CMK (cell line): ENCODE measurements around the gene ABCA3.
"Not testable (repeated sequence)": the region's sequence is repeated elsewhere in the genome, so short reads cannot be mapped to it uniquely, and the experiment has no call there.

Experiments
- DNase-seq: peaks from one replicate; pipeline ENCODE4 v3.0.0-alpha.2; 2010; ENCODE audit warnings: low read depth

ABCA3 gene

DNA sequence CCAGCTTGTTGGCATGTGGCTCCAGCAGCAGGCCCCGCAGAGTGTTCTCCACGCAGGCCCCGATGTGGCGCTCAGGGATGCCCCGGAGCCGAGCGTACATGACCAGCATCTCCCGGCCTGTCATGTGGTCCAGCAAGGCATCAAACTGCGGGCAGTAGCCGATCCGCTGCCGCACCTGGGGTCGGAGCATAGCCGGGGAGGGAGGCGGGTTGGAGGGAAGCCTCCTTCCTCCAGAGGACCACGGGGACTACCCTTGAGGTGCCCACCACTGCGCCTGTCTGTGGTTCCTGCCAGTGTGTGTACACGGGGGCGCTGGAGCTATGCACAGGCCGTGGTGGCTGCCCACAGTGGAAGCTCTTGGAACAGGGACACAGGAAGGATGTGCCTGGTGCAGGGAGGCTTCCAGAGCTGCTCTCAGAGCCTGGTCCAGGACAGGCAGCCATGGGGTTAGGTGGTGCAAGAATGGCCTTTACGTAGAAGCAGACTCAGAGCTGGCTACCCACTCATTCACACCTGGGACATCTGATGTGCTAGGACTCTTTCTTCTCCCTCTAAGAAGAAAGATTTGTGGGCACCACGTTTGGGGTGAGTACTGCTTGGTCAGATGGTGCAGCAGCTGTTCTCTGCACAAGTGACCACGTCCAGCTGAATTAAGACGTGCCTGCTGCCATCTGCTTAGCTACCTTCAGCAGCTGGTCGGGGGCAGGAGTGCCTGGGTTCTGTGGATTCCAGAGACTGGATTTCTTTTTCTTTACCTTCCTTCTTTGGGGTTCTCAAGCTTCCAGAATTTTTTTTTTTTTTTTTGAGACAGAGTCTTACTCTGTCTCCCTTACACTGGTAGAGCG, 61.4 kb downstream of the ABCA3 start:
- DNase-seq = no peak

DNA sequence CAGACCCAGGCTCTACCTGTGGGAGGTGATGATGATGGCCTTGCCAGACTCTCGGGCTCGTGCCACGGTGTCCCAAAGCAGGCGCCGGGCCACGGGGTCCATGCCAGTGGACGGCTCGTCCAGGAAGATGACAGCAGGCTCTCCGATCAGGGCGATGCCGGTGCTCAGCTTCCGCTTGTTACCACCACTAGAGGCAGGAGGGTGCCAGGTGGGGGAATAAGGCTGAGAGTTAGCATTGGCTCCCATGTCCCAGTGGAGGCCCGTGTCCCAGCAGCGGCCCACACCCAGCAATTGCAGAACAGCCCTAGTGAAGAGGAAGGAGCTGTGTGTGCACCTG, 62.3 kb downstream of the ABCA3 start:
- no peak for DNase-seq

DNA sequence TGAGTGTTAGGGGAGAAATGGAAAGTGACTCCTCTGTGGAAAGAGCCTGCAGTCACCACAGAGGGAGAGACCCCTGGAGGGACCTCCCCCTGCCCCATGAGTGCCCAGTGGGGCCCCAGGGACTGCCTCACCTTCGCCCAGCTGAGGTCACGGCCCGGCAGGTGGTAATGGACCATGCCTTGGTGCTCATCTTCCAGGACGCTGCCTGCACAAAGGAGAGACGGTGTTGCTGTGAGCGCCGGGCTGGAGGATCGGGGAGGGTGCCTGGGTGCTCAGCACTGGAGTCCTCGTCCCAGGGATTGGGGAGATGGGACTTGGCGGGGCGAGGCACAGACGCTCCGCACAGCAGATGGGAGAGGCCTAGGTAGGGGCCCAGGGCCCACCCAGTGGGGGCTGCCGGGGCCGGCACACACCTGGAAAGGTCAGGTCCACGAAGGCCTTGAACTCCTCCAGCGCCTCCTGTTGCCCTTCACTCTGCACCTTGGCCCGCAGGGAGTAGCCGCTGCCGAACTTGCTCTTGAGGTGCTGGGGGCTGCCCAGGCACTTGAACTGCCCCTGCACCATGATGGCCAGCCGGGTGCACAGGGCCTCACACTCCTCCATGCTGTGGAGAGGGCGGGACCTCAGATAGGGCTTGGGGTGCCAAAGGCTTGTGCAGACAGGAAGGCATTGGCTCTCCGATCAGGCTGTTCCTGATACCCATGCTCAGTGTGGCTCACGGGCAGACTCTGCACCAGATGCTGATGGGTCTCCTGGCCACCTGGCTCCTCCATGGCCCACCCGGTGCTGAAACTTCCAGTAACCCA, 62.9 kb downstream of the ABCA3 start:
- DNase-seq = no peak

DNA sequence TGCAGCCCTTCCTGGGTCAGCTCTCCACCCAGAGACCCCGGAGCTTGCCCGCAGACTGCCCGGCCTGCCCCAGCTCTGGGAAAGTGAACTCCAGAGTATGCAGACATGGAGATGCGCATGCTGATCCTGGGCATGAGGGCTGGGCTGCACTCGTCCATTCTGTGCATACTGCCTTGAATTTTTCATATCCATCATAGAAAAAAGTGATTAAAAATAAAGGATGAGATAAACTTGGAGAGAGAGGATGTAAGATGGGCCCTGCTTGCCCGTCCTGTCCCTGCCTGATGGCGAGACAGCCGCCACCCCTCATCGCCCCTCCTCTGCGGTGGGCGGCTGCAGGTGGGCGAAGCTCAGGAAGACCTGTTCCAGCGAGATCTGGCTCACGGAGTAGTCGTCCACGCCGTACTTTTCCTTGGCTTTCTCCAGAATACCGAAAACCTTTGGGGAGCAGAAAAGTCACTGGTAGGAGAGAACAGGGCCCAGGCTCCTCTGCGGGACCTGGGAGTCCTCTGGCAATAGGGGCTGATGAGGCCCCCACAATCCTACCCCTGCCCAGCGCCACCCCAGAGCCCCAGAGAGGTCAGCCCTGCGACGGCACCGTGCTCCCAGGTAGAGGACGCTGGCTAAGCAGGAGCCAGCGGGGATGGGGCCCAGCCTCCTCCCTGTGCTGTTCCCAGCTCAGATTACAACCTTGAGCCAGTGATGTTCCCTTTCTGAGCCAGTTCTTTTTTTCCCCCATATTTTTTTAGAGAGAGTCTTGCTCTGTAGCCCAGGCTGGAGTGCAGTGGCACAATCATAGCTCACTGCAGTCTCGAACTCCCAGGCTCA, 63.9 kb downstream of the ABCA3 start:
- no peak for DNase-seq

DNA sequence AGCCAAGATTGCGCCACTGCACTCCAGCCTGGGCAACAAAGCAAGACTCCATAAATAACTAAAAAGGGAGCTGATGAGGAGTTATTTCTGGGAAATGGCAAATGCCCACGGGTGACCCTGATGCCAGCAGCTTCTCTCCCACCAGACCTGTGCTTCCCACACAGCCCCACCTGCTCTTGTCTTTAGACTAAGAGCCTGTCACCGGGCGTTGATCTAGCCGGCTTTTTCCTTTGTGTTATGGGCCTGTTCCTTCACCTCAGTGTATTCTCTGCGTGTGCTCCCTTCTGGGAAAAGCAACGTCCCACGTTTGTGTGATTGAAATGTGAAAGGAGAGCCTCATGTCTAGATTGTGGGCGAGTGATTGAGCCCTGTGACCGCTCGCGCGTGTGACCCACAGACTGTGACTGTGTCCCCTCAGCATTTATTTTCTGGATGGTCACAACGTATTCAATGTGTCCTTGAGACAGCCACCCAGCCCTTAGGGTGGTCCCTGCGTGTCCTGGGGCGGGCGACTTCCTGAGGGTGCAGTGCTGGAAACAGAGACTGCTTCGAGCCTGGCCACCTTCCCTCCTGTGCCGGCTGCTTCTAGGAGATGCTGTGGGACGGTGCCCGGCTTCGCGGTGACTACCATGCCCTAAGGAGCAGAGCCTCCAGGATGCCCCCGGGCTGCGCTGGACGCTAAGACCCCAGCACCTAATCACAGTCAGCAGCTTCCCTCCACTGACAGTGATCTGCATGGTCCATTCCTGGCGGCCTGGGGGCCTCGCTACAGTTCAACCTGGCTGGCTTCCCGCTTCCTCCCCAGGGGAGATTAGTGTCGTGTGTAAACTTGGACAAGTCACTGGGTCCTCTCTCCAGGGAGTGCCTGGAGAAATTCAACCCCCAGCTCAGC, 64.8 kb downstream of the ABCA3 start:
- no peak for DNase-seq

DNA sequence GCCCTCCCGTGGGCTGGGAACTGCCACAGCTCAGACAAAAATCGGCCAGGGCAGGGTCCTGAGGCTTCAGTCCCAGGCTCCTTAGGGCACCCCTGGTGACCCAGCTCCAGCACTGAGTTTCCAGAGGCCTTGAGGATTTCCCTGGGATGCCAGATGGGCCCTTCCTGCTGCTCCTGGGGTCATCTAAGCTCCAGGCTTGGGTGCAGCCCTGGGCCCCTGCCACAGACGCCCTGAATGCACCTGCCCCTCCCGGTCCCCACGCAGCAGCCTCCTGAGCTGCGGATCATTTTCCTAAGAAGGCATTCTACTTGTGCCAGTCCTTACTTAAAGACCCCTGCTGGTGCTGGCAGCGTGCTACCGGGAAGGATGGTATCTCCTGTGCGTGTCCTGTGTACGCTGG, 66.6 kb downstream of the ABCA3 start:
- no peak for DNase-seq

DNA sequence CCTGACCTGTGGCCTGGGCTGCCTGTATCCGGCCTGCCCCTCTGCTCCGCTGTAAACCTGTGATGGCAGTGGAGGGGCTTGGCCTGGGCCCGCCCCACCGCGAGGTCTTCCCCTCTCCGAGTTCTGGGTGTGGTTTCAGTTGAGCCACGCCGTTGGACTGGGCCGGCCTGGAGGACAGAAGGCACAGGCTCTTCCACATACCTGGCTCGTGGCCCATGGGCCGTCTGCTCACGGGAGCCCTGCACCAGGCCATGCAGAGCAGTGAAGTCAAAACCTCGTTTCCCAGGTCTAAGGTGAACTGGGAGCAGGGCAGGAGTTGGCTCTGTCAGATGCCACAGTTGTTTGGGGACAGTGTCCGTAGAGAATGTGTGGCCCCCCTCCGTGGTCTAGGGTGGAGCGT, 67.0 kb downstream of the ABCA3 start:
- no peak for DNase-seq

DNA sequence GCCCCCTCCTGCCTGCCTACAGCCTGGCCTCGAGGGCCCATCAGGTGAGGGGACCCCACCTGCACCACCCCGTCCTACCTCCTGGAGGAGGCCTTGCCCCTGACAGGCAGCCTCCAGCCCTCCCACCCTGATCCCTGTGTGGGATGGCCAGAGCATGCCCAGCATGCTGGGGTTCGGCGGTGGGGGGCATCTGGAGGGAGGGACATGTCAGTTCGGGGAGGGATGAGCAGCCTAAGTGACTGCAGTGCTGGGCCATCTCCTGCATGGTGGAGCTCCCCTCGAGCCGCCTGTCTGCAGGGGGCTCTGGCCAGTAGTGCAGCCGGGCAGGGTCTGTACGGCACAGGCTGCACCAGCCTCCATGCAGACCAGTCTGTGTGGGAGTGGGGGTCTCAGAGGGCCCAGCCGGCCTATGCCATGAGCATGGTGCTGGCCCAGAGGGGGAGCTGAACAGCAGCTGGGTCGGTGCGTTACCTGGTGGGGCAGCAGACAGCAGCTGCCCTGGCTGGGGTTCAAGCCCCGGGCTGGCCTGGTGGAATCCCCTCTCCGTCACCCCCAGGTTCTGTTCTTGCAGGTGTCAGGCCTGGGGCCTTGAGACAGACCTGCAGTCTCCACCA, 68.6 kb downstream of the ABCA3 start:
- no peak for DNase-seq

DNA sequence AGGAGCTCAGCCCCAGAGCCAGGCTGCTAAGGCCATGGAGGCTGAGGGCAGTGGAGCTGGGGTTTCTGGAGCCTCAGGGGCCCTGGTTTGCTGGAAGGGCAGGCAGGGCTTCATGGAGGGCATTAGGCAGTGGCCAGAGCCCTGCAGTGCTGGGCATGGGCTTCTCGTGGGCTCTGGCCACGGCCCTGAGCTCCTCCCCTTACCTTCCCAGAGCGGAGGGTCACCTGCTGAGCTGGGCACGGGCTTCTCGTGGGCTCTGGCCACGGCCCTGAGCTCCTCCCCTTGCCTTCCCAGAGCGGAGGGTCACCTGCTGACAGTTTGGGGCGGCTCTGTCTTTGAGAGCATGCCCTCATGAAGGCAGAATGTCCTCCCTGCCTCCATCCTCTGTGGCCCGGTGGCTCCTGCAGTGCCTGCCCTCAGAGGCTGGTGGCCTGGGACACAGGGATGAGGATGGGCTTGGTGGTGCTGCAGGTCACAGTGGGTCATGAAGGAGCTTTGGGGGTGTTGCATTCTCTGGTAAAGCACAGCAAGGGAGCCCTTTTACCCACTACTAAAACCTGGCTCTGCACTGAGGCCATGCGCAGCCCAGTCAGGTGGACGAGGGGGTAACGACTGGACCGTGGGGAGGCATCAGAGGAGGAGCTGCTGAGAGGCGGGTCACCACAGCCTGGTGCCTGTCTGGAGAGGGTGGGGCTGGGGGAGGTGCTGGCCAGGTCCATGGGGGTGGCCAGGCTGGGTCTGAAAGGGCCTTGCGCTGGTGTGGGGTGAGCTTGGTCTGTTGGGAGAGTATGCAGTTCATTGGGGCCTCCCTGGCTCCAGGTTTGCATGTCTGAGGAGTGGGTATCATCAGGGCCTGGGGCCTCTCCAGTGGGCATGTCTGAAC, 69.7 kb downstream of the ABCA3 start:
- no peak for DNase-seq

DNA sequence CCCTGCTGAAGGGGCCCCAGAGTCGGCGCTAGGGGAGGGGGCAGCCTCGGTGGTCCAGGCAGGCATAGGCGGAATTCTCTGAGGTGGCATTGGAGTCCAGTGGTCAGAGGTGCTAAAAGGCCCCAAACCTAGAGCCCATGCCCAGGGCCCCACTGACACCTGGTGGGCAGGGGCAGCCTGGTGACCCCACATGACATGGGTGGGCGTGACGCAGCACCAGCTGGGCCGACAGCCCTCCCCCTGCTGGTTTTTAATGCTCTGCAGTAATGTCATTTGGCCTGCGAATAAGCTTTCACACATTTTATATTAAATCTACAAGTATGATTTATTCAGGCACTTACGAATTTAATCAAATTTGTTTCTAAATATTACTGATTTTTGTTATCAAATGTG, 70.5 kb downstream of the ABCA3 start:
- no peak for DNase-seq

DNA sequence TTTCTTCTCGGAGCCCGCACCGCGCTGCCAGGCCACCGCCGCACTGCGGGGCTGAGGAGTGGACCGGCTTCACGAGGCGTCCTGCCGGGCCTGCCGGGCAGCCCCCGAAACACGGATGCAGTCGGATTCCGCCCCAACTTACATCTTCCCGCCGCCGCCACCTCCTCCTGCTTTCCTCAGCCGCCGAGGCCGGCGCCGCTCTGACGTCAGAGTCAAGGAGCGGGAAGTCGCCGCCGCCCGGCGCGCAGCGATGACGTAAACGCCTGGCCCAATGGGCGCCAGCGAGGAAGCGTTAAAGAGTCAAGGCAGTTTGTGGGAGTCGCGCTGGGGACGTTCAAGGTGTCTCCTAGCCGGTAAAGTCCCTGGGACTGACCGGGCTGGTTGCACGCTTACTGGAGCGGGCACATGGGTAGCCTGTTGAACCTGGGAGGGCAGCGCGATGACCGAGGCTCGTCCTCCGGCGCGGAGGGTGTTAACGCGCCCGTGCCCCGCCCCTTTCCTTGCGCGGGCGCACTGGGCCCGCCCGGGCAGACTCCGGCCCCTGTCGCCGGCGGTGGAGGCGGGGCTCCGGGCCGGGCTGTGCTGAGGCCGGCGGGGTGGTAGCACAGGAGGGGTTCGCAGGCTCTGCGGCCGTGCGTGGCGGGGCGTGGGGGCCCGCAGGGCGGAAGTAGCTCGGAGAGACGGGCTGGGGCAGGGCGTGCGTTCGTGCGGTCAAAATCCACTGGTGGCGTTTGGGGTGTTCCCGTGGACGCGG, 72.4 kb downstream of the ABCA3 start, which contains the start of gene RNPS1:
Gene RNPS1, minus strand, starts transcription at position 214 of the 754 bp plus-strand sequence. CDS start 3,483 bp downstream, outside the sequence.
- DNase-seq = peak; percentile 87

DNA sequence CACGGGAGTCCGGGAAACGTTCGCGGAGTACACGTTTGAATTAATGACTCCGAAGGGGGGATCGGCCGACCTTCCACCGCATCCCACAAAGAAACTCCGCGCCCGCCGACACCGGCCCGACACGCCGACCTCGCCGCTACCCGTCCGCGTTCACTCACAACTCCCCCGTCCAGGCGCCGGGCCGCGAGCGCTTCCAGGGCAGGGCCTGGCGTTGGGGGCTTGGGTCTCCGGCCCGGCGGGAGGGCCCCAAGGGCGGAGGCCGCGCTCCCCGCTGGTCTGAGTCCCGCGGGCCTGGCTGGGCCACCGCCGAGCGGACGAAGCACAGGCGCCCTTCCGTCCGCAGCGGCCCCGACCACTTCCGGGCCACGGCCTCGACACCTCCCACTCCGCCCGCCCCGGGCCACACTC, 73.0 kb downstream of the ABCA3 start:
- not testable (repeated sequence) for DNase-seq

DNA sequence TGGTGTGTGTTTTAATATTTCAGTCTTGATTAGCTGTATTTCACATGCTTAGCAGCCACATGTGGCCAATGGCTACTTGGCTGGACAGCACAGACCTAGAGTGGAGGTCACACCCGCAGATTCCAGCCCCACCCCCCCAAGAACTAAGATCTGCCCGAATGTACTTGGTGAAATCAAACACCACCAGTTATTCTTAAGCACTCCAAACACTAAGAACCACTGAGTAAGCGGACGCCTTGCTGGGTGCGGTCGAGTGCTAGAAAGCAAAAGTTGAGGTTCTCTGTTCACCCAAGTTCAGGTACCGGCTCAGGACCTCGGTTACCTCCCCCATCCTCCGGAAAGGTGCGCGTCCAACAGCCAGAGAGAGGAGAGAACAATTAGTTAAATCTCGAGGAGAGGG, 73.6 kb downstream of the ABCA3 start:
- not testable (repeated sequence) for DNase-seq

DNA sequence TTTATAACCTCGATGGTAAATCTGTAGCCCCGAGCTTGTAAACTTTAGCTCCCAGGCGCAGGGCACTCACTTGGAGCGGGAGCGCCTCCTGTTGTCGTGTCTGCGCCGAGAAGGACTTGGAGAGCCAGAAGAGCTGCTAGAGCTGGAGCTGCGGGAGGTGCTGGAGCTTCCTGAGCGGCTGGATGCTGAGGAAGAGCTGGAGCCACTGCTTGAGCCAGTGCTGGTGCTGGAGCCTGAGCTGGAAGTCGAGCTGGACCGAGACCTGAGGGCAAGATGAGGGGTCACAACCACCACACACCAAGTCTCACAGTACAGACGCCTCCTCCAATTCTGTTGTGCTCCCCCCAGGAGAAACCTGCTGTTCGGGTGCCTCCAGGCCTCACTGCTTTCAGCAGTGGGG, 77.5 kb downstream of the ABCA3 start:
- not testable (repeated sequence) for DNase-seq

DNA sequence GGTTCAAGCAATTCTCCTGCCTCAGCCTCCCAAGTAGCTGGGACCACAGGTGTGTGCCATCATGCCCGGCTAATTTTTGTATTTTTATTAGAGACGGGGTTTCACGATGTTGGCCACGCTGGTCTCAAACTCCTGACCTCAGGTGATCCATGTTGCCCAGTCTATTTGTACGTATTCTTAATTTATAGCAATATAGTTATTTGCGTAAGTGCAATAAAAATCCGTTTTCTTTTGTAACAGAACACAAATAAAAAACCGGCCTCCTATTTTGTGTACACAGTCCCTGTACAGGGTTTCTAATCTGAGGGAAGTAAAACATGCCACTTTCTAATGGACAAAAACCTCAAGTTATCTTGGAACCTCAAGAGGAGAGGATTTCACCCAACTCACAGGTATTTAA, 80.3 kb downstream of the ABCA3 start:
- DNase-seq = no peak

DNA sequence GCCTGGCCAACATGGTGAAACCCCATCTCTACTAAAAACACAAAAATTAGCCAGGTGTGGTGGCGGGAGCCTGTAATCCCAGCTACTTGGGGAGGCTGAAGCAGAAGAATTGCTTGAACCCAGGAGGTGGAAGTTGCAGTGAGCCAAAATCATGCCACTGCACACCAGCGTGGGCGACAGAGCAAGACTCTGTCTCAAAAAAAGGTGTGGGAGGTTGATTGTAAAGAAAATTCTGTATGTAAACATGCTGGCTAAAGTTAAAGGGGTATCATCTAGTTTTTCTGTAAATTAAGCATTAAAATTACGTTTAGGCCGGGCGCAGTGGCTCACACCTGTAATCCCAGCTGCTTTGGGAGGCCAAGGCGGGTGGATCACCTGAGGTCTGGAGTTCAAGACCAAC, 82.0 kb downstream of the ABCA3 start:
- not testable (repeated sequence) for DNase-seq

DNA sequence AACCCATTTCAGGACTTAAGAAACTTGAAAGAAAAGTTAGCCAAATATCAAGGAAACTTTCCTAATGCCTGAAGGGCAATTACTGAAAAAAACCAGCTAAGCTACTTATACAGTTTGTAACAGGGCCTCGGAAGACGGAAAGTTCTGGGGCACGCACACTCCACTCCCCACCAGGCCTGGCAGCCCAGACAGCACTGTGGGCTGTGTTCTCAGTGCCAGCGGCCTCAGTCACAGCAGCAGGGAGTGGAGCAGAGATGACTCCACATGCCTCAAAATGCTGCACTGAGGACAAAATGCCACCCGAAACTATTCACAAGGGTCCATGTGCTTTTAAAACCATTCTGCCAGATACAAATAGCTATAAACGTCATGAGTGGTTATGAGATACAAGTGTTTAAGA, 82.8 kb downstream of the ABCA3 start:
- DNase-seq = no peak

DNA sequence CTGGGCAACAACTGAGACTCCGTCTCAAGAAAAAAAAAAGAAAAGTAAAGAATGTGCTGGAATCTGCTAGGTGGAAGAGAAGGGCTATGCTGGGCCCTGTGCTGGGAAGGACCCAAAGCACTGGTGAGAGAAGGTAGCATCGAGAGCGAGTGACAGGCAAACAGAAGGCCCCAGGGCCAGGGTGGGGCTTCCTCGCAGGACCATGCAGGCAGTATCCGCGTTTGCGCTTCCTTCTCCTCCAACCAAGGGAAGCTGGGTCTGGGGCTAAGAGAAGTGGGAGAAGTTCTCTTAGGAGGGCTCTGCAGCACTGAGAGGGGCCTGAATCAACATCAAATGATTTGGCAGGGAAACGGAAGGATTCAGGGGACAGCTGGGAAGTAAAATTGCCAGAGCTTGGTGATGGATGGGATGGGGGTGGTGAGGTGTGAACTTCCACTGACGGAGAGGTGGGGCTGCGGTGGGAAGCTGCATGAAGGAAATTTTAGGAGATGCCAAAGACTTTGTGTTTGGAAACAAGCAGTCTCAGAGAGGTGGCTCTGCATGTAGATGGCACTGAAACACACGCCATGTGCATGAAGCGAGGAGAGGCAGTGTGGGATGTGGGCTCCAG, 83.9 kb downstream of the ABCA3 start:
- no peak for DNase-seq

DNA sequence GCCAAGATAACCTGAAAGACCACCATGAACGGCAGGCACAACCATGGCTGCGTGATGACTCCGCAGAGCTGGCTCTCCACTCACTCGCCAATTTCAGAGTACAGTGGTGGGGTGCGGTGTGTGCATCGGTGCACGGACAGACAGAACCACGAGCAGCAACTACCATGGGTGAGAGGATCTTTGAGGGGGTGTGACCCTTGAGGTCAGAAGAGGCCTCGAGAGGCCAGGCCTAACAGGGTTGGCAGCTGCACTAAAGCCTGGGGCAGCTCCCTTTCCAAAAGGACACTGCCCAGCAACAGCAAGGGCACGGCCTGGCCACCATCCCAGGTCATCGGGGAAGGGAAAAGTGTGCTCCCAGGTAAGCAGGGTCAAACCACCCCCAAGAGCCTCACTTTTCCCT, 87.2 kb downstream of the ABCA3 start:
- no peak for DNase-seq
